Ovary (tissue), 9 donors: Measurements from ENCODE around the gene OSM. TPM values are rescaled to one million over a fixed set of nuclear protein-coding genes. Genes with fewer than 3 reads are reported as not detected.
"Not testable (repeated sequence)": the region's sequence is repeated elsewhere in the genome, so short reads cannot be mapped to it uniquely, and the experiment has no call there.

ENCODE experiments used
- DNase-seq, 5 donors: peaks; one replicate each; pipeline ENCODE4 v3.0.0-alpha.2; 2019 to 2020
- H3K27ac ChIP-seq, 2 donors: fragments of 200-600 bp; one replicate each; pipeline versions ENCODE4 v1.5.1 to v1.8.0; 2019 to 2022
- H3K27me3 ChIP-seq: fragments of 200-600 bp; one replicate; pipeline ENCODE4 v1.8.0; 2022
- H3K36me3 ChIP-seq: fragments of 200-600 bp; sonication (generic); one replicate; pipeline ENCODE4 v1.5.1; 2019
- H3K4me1 ChIP-seq: one replicate; pipeline ENCODE4 v1.8.1; 2013; ENCODE audit warnings: mild to moderate bottlenecking, moderate library complexity; ENCODE audit not compliant: insufficient read depth
- H3K4me3 ChIP-seq: fragments of 200-600 bp; sonication (generic); one replicate; pipeline ENCODE4 v1.5.1; 2017
- H3K9me3 ChIP-seq, 2 donors: fragments of 200-600 bp in 1 of 2; sonication (generic) in 1 of 2; one replicate each; pipeline versions ENCODE4 v1.5.1 to v1.8.1; 2013 to 2019; ENCODE audit warnings: mild to moderate bottlenecking in 1 of 2, moderate library complexity in 1 of 2
- EP300 ChIP-seq: sonication (generic); formaldehyde crosslinking; IDR thresholded peaks from one replicate; pipeline ENCODE4 v1.6.1; 2017; ENCODE audit warnings: antibody characterized with exemption
- POLR2A ChIP-seq: fragments of 450-650 bp; IDR thresholded peaks from one replicate; pipeline ENCODE4 v1.6.1; 2017; ENCODE audit warnings: antibody characterized with exemption, mild to moderate bottlenecking, moderate library complexity
- WGBS, 3 donors: extraction: QIAGEN DNeasy Blood & Tissue Kit in 1 of 3; methylation state at CpG; one replicate each; pipeline versions ENCODE4 v1.1.5 to v1.1.7; 2013 to 2017; 5-methylcytosine and 5-hydroxymethylcytosine counted together
- intact Hi-C, 4 donors: fragments of 100-400 bp; cut with DNase I; formaldehyde crosslinking; loops; one replicate each; pipeline versions ENCODE4 v1.11.0 to v1.15.1; 2022 to 2023
- polyA plus RNA-seq, 2 donors: library from polyadenylated mRNA; stranded (reverse); fragments of 200-250 nt in 1 of 2; fragments of 350-450 nt in 1 of 2; fragmentation: Illumina TruSeq in 1 of 2; extraction: RNeasy Lipid Tissue Mini Kit (QIAGEN cat#74804) in 1 of 2; gene quantifications; one replicate each; pipeline ENCODE4 v1.2.3, GENCODE V29; 2013 to 2014
- total RNA-seq, 7 donors: library from RNA; depleted of rRNA in 2 of 7; stranded (reverse); fragments of >200 nt in 2 of 7; fragmentation: NEBNext Ultra II Directional in 3 of 7; extraction: Animal tissue kit (Norgen Biotek cat#: 25700) in 3 of 7; gene quantifications; one replicate each; pipeline versions ENCODE4 v1.1.0 to v1.2.4, GENCODE V29; 2016 to 2023
- TF ChIP-seq, protein P1 (sequence below), 3 donors: fragments of 450-650 bp in 2 of 3; fragments of 200-600 bp in 1 of 3; IDR thresholded peaks; one replicate each; pipeline versions ENCODE4 v1.5.1 to v1.8.0; 2016 to 2022; ENCODE audit warnings: antibody characterized with exemption in 3 of 3, mild to moderate bottlenecking in 1 of 3
- donor health status: DM: no; HTN: no; CAD: no; lungs with moderate emphysema.
- donor health status: DM: no; HTN: no; CAD: no.
- donor health status: Bipolar disorder and iron deficiency.
- donor health status: DM: yes; HTN: yes; CAD: no.
- donor health status: DM: no; HTN: no; CAD: no.
- donor health status: DM: yes; HTN: yes; CAD: no.

OSM gene
- total and polyA plus RNA-seq, 9 donors, result 0.46 to 4.5 (median 1.2) TPM; not detected in 2

DNA sequence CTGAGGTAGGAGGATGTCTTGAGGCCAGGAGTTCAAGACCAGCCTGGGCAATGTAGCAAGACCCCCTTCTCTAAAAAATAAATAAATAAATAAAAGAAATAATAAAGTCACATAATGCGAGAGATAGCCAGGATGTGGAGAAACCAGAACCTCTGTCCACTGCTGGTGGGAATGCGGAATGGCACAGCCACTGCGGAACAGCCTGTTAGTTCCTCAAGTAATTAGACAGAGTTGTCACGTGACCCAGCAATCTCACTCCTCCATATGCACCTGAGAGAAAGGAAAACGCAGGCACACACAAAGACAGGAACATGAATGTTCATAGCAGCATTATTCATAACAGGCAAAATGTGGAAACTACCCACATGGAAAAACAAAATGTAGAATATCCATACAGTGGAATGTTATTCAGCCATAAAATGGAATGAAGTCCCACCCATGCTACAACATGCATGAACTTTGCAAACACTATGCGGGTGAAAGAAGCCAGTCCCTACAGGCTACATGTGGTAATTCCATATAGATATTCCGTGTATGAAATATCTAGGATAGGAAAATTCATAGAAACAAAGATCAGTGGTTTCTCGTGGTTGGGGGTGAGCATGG lies 47.5 kb downstream of the OSM start:
- H3K36me3 ChIP-seq, result no peaks in the 10 kb centered on the region
- 73 to 81% (median 79%) methylated on average over 8 of the region's 8 CpGs for WGBS, 3 donors
- no peaks in the 10 kb centered on the region for H3K4me1 ChIP-seq
- H3K9me3 ChIP-seq, result no peaks in the 10 kb centered on the region
- TF ChIP-seq, protein P1, sequence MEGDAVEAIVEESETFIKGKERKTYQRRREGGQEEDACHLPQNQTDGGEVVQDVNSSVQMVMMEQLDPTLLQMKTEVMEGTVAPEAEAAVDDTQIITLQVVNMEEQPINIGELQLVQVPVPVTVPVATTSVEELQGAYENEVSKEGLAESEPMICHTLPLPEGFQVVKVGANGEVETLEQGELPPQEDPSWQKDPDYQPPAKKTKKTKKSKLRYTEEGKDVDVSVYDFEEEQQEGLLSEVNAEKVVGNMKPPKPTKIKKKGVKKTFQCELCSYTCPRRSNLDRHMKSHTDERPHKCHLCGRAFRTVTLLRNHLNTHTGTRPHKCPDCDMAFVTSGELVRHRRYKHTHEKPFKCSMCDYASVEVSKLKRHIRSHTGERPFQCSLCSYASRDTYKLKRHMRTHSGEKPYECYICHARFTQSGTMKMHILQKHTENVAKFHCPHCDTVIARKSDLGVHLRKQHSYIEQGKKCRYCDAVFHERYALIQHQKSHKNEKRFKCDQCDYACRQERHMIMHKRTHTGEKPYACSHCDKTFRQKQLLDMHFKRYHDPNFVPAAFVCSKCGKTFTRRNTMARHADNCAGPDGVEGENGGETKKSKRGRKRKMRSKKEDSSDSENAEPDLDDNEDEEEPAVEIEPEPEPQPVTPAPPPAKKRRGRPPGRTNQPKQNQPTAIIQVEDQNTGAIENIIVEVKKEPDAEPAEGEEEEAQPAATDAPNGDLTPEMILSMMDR (IDR thresholded peaks at IDR 0.05), result no peak
- no peak for TF ChIP-seq EP300
- no peak for TF ChIP-seq POLR2A
- H3K27me3 ChIP-seq, result no peaks in the 10 kb centered on the region
- DNase-seq, result no peak
- intact Hi-C loops, result no loop called here
- H3K27ac ChIP-seq, result no peak overlapping the region
- H3K4me3 ChIP-seq, result no peak overlapping the region

DNA sequence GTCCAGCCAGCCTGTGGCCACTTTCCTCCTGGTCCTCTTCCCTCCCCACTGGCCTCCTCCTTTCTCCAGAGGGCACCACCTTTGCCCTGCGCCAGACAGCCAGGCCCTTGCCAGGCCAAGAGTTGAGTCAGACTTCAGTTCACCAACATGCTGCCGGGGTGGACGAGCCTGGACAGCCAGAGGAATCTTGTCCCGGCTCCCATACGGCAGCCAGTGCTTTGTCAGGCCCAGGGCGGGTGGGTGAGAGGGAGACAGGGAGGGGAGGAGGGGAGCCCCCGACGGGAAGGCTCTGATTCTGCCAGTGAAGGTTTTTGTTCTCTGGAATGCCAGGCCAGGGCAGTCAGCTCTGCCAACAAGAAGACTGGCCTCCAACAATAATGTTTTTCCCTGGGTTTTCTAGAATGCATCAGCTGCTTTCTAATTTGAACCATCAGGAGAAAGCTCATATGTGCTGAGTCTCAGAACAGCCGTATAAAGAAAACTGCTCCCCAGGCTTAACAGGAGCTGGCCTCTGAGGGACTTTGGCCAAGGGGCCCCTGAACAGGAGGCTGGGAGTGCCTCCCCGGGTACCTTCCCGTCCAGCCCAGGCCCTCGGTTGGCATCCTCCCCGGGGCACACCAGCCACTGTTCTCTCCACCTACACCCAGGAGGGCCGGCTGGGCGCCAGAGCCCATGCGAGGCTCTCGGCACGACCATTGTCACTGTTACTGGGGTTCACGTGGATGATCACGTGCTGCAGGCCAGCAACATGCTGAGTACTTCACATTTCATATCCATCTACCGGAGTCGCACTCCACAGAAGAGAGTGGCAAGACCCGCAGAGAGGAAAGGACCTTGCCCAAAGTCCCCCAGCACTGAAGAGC lies 48.7 kb downstream of the OSM start:
- no peak overlapping the region for H3K27ac ChIP-seq

DNA sequence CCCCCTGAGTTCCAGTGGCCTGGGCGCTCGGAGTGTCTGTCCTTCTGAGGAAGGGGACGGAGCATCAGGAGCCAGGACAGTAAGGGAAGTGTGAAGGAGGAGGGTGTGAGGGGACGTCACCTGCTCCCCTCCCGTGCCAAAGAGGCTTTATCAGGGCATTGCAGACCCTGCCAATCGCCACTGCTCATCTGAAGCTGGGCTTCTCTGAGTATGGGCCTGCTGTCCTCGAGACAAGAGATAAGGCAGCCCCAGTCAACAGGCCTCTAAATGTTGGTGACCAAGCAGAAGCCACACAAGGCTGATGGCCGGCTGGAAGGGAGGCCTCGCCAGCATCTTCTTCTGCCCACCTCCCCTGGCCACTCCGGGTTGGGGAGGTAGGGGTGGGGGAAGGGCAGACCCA lies 49.9 kb downstream of the OSM start:
- no peaks in the 10 kb centered on the region for H3K4me1 ChIP-seq
- TF ChIP-seq POLR2A (no peak), EP300 (no peak)
- TF ChIP-seq, protein P1 (IDR thresholded peaks at IDR 0.05), result no peak
- H3K27me3 ChIP-seq, result no peaks in the 10 kb centered on the region
- intact Hi-C loops, result no loop called here
- no peak overlapping the region for H3K4me3 ChIP-seq
- H3K27ac ChIP-seq, result no peak overlapping the region
- 89 to 90% (median 89%) methylated on average over 10 of the region's 10 CpGs for WGBS, 3 donors
- H3K36me3 ChIP-seq, result no peaks in the 10 kb centered on the region
- no peaks in the 10 kb centered on the region for H3K9me3 ChIP-seq
- no peak for DNase-seq

More for the DNA sequence above, 48.7 kb downstream of the OSM start:
- Histone ChIP-seq H3K27me3 (no peaks in the 10 kb centered on the region), H3K36me3 (no peaks in the 10 kb centered on the region), H3K9me3 (no peaks in the 10 kb centered on the region), H3K4me3 (no peak overlapping the region), H3K4me1 (no peaks in the 10 kb centered on the region)
- no peak for TF ChIP-seq EP300
- TF ChIP-seq, protein P1 (IDR thresholded peaks at IDR 0.05), result no peak
- no peak for TF ChIP-seq POLR2A
- intact Hi-C loops, result no loop called here
- WGBS, 3 donors, result 80 to 81% (median 80%) methylated on average over 23 of the region's 23 CpGs
- no peak for DNase-seq

GRCh38 chr22:30216272-30216671 lies 50.4 kb downstream of the OSM start:
- WGBS, 3 donors, result 98 to 100% (median 98%) methylated on average over 3 of the region's 3 CpGs
- intact Hi-C loops, H3K9me3 ChIP-seq, DNase-seq, H3K36me3 ChIP-seq, H3K27me3 ChIP-seq, H3K27ac ChIP-seq, H3K4me1 ChIP-seq, H3K4me3 ChIP-seq: not testable (repeated sequence)
